Activated B cell treated with CpG ODN at 0.5 μM for 24 hours (primary cell): ENCODE measurements around the gene ZNF428. TPM values are rescaled to one million over a fixed set of nuclear protein-coding genes. Genes with fewer than 3 reads are reported as not detected.

Experiments
- ATAC-seq: fragments of 200-7000 bp; cut with Tn5 transposase; one replicate; pipeline ENCODE4 v1.10.0; 2021; ENCODE audit warnings: low read depth, mild to moderate bottlenecking, moderate library complexity
- CTCF ChIA-PET: fragments of 350-600 bp; sonication (Branson Sonifier 250); formaldehyde crosslinking; loops from one replicate; lab custom pipeline; 2021; ENCODE audit warnings: antibody characterized with exemption; lab: Charles Lee
- POLR2A ChIA-PET: fragments of 350-600 bp; sonication (Branson Sonifier 250); formaldehyde crosslinking; loops from one replicate; lab custom pipeline; 2021; ENCODE audit warnings: antibody characterized with exemption; lab: Charles Lee
- DNase-seq: peaks from one replicate; pipeline ENCODE4 v3.0.0; 2022
- H3K27ac Mint-ChIP-seq: one replicate; pipeline ENCODE4 v1.8.0; 2020; ENCODE audit warnings: mixed read lengths
- H3K27me3 Mint-ChIP-seq: one replicate; pipeline ENCODE4 v1.8.0; 2021; ENCODE audit warnings: mixed read lengths
- H3K36me3 Mint-ChIP-seq: one replicate; pipeline ENCODE4 v1.8.0; 2021; ENCODE audit warnings: low read depth, mixed read lengths
- H3K4me1 Mint-ChIP-seq: one replicate; pipeline ENCODE4 v1.8.0; 2021; ENCODE audit warnings: mixed read lengths
- H3K4me3 Mint-ChIP-seq: one replicate; pipeline ENCODE4 v1.8.0; 2020; ENCODE audit warnings: mild to moderate bottlenecking, mixed read lengths
- H3K9me3 Mint-ChIP-seq: one replicate; pipeline ENCODE4 v1.8.0; 2020; ENCODE audit warnings: mixed read lengths
- CTCF ChIP-seq: fragments of 200-600 bp; IDR thresholded peaks from one replicate; pipeline ENCODE4 v1.8.0; 2022; ENCODE audit warnings: antibody characterized with exemption, mild to moderate bottlenecking
- intact Hi-C: fragments of 100-400 bp; cut with micrococcal nuclease; formaldehyde crosslinking; loops from one replicate; pipeline ENCODE4 v1.15.1; 2024
- total RNA-seq: library from RNA; stranded (reverse); gene quantifications from 2 replicates; pipeline ENCODE4 v1.2.3, GENCODE V29; 2022

The ZNF428 gene
- total RNA-seq, 1 donor from 2014 or later, result 26.2 TPM

GRCh38 chr19:43622070-43622469 is 2.6 kb upstream of the ZNF428 start:
- Mint-ChIP-seq H3K36me3 (peaks cover 10% of the 10 kb centered on the region), H3K27ac (no peak overlapping the region), H3K4me1 (peaks cover 27% of the 10 kb centered on the region), H3K4me3 (no peak overlapping the region), H3K27me3 (peaks cover 2% of the 10 kb centered on the region), H3K9me3 (no peaks in the 10 kb centered on the region)
- ChIA-PET POLR2A (interaction anchor here (0.5 kb wide), 1 partner anchor 122 kb away, joined by 3 read pairs; no protein-coding TSS in a partner anchor), CTCF (no interaction called here)
- no peak for DNase-seq
- no peak for TF ChIP-seq CTCF
- intact Hi-C loops, result no loop called here
- no peak for ATAC-seq

- Mint-ChIP-seq H3K27me3 (no peaks in the 10 kb centered on the region), H3K36me3 (peaks cover 10% of the 10 kb centered on the region), H3K27ac (peak overlapping the region; percentile 96), H3K9me3 (no peaks in the 10 kb centered on the region), H3K4me3 (peak overlapping the region; percentile 94), H3K4me1 (peaks cover 27% of the 10 kb centered on the region)
- CTCF ChIA-PET, result no interaction called here
- intact Hi-C loops, result no loop called here
- no peak for TF ChIP-seq CTCF
- no peak for DNase-seq
- POLR2A ChIA-PET, result interaction anchor here (0.7 to 1.7 kb wide), 6 partner anchors 14 to 144 kb away, joined by 3 to 8 read pairs (median 6); partner anchors contain the start of genes SMG9 and ZNF576
- peak; percentile 1 for ATAC-seq
These were observed 902 bp upstream of the ZNF428 start for GRCh38 chr19:43620061-43621001.

DNA sequence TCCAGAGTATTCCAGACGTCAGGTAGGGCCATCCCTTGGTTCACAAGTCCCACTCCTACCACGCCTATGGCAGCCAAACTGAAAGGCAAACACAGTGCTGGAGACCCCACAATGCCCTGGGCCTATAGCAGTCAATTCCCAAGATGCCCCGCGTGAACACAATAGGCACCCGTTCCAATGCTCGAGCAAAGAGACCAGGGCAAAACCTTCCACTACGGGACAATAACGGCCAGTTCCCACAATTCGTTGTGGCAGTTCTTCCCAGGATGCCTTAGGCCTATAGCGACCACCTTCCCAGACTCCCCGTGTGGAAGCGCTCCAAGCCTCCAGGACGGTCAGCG is 538 bp downstream of the ZNF428 start:
- DNase-seq (no peak), ATAC-seq (peak; percentile 29)
- peak overlapping the region; percentile 96 for H3K27ac Mint-ChIP-seq
- H3K4me1 Mint-ChIP-seq, result peaks cover 17% of the 10 kb centered on the region
- no peak for TF ChIP-seq CTCF
- H3K27me3 Mint-ChIP-seq, result no peaks in the 10 kb centered on the region
- peaks cover 15% of the 10 kb centered on the region for H3K36me3 Mint-ChIP-seq
- intact Hi-C loops, result loop anchor here (1.0 to 2.0 kb wide), 5 partner anchors 23 to 594 kb away; partner anchors contain the start of genes IRGQ, PINLYP, XRCC1 and ZNF227
- peak overlapping the region; percentile 94 for H3K4me3 Mint-ChIP-seq
- ChIA-PET POLR2A (interaction anchor here (0.7 kb wide), 1 partner anchor 19 kb away, joined by 7 read pairs; no protein-coding TSS in a partner anchor), CTCF (no interaction called here)
- no peaks in the 10 kb centered on the region for H3K9me3 Mint-ChIP-seq

GRCh38 chr19:43616954-43617353 is 2.5 kb downstream of the ZNF428 start:
- Mint-ChIP-seq H3K9me3 (no peaks in the 10 kb centered on the region), H3K36me3 (peaks cover 34% of the 10 kb centered on the region), H3K27me3 (no peaks in the 10 kb centered on the region), H3K4me1 (peaks cover 17% of the 10 kb centered on the region), H3K4me3 (no peak overlapping the region), H3K27ac (no peak overlapping the region)
- ATAC-seq, result no peak
- POLR2A ChIA-PET, result interaction anchor here (0.6 kb wide), 1 partner anchor 97 kb away, joined by 6 read pairs; no protein-coding TSS in a partner anchor
- no peak for DNase-seq
- no peak for TF ChIP-seq CTCF
- CTCF ChIA-PET, result no interaction called here
- intact Hi-C loops, result no loop called here

DNA sequence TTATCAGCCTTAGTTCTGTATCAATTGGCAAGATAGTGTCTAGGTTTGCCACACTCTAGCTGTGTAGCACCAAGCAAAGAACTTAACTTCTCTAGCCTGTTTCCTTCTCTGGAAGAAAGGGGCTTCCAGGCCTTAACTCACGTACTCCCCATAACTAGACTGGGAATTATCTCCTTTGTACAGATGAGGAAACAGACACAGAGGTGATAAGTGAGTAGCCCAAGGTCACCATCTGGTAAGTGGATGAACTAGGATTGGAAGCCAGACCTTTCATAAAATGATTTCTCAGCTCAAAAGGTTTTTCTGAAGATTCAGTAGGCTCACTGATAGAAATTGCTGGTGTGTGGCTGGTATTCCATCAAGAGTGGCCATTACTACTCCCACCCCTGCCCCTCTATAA is 3.1 kb downstream of the ZNF428 start:
- no peak for ATAC-seq
- Mint-ChIP-seq H3K4me3 (no peak overlapping the region), H3K4me1 (peaks cover 17% of the 10 kb centered on the region), H3K36me3 (peaks cover 38% of the 10 kb centered on the region), H3K27me3 (no peaks in the 10 kb centered on the region), H3K9me3 (no peaks in the 10 kb centered on the region), H3K27ac (no peak overlapping the region)
- no peak for TF ChIP-seq CTCF
- intact Hi-C loops, result no loop called here
- DNase-seq, result no peak
- ChIA-PET POLR2A (interaction anchor here (0.5 to 0.7 kb wide), 2 partner anchors 142 to 177 kb away, joined by 3 read pairs; no protein-coding TSS in a partner anchor), CTCF (no interaction called here)
